HEK293 (cell line): ENCODE measurements around the gene DHX9.

Source experiments
- CTCF ChIA-PET: fragments of 350-600 bp; formaldehyde crosslinking; extraction: SDS; loops from one replicate; lab custom pipeline; 2021; ENCODE audit warnings: antibody characterized with exemption; lab: Yijun Ruan, JAX
- POLR2A ChIA-PET: fragments of 300-600 bp; formaldehyde crosslinking; extraction: SDS; loops from one replicate; lab custom pipeline; 2020; ENCODE audit warnings: antibody characterized with exemption, inconsistent platforms; lab: Yijun Ruan, JAX
- H3K27ac ChIP-seq: fragments of 200-500 bp; sonication (Bioruptor generic); 2 replicates; pipeline ENCODE4 v1.5.1; 2014; ENCODE audit warnings: low read depth, low read length, control low read depth, inconsistent platforms; ENCODE audit errors: extremely low read depth
- H3K36me3 ChIP-seq, 2 experiments: fragments of 200-500 bp in 1 of 2; sonication (Bioruptor generic) in 1 of 2; 1 replicate in 1 of 2; 2 replicates in 1 of 2; pipeline ENCODE4 v1.5.1; 2014 to 2017; ENCODE audit warnings: inconsistent platforms in 2 of 2, low read length in 2 of 2; ENCODE audit not compliant: control insufficient read depth in 2 of 2, insufficient read depth in 1 of 2
- H3K4me1 ChIP-seq: fragments of 200-500 bp; sonication (Bioruptor generic); 2 replicates; pipeline ENCODE4 v1.5.1; 2014; ENCODE audit warnings: mild to moderate bottlenecking, low read length, inconsistent platforms; ENCODE audit not compliant: control insufficient read depth, insufficient read depth
- H3K4me3 ChIP-seq: 2 replicates; pipeline ENCODE4 v1.5.1; 2011; ENCODE audit warnings: low read depth, mild to moderate bottlenecking, control low read depth, low read length, moderate library complexity
- H3K9me3 ChIP-seq: fragments of 200-500 bp; sonication (Bioruptor generic); 2 replicates; pipeline ENCODE4 v1.5.1; 2014; ENCODE audit warnings: low read depth, low read length, inconsistent platforms; ENCODE audit not compliant: control insufficient read depth, insufficient read depth
- FEZF1 ChIP-seq: fragments of 450-650 bp; formaldehyde crosslinking; IDR thresholded peaks from 2 replicates; pipeline ENCODE4 v1.5.1; 2016; ENCODE audit warnings: missing biosample characterization, missing genetic modification characterization
- IKZF3 ChIP-seq: fragments of 450-650 bp; IDR thresholded peaks from 2 replicates; pipeline ENCODE4 v1.5.0; 2018; ENCODE audit warnings: missing biosample characterization, mild to moderate bottlenecking, missing genetic modification characterization, moderate library complexity
- KLF1 ChIP-seq: fragments of 450-650 bp; formaldehyde crosslinking; IDR thresholded peaks from 2 replicates; pipeline ENCODE4 v1.5.1; 2016; ENCODE audit warnings: missing biosample characterization, missing genetic modification characterization
- RBAK ChIP-seq: fragments of 450-650 bp; formaldehyde crosslinking; IDR thresholded peaks from 2 replicates; pipeline ENCODE4 v1.5.1; 2016; ENCODE audit warnings: missing biosample characterization, missing genetic modification characterization
- REPIN1 ChIP-seq: fragments of 450-650 bp; formaldehyde crosslinking; IDR thresholded peaks from 2 replicates; pipeline ENCODE4 v1.5.1; 2017; ENCODE audit warnings: missing biosample characterization, missing genetic modification characterization, low read depth
- SP3 ChIP-seq: fragments of 450-650 bp; formaldehyde crosslinking; IDR thresholded peaks from 2 replicates; pipeline ENCODE4 v1.5.1; 2016; ENCODE audit warnings: missing biosample characterization, missing genetic modification characterization
- SP7 ChIP-seq: fragments of 450-650 bp; formaldehyde crosslinking; IDR thresholded peaks from 2 replicates; pipeline ENCODE4 v1.5.1; 2016; ENCODE audit warnings: missing biosample characterization, missing genetic modification characterization
- ZNF133 ChIP-seq: fragments of 450-650 bp; formaldehyde crosslinking; IDR thresholded peaks from 2 replicates; pipeline ENCODE4 v1.5.1; 2016; ENCODE audit warnings: missing biosample characterization, missing genetic modification characterization
- ZNF311 ChIP-seq: fragments of 450-650 bp; formaldehyde crosslinking; IDR thresholded peaks from 2 replicates; pipeline ENCODE4 v1.5.1; 2017; ENCODE audit warnings: missing biosample characterization, missing genetic modification characterization, borderline replicate concordance
- ZNF366 ChIP-seq: fragments of 450-650 bp; formaldehyde crosslinking; conservative IDR thresholded peaks from 2 replicates; pipeline ENCODE4 v1.5.1; 2016; ENCODE audit warnings: missing biosample characterization, missing genetic modification characterization
- ZNF404 ChIP-seq: fragments of 450-650 bp; formaldehyde crosslinking; IDR thresholded peaks from 2 replicates; pipeline ENCODE4 v1.5.1; 2017; ENCODE audit warnings: missing biosample characterization, missing genetic modification characterization
- ZNF510 ChIP-seq: fragments of 450-650 bp; formaldehyde crosslinking; IDR thresholded peaks from 2 replicates; pipeline ENCODE4 v1.5.1; 2018; ENCODE audit warnings: mild to moderate bottlenecking, missing genetic modification characterization, missing biosample characterization; ENCODE audit not compliant: insufficient replicate concordance
- ZNF530 ChIP-seq: fragments of 450-650 bp; formaldehyde crosslinking; IDR thresholded peaks from 2 replicates; pipeline ENCODE4 v1.5.1; 2016; ENCODE audit warnings: low read depth, missing biosample characterization, missing genetic modification characterization
- ZNF621 ChIP-seq: fragments of 450-650 bp; formaldehyde crosslinking; IDR thresholded peaks from 2 replicates; pipeline ENCODE4 v1.5.1; 2017; ENCODE audit warnings: missing biosample characterization, missing genetic modification characterization
- ZNF658 ChIP-seq: fragments of 450-650 bp; formaldehyde crosslinking; IDR thresholded peaks from 2 replicates; pipeline ENCODE4; 2016; ENCODE audit warnings: missing biosample characterization, missing genetic modification characterization
- ZNF707 ChIP-seq: fragments of 450-650 bp; formaldehyde crosslinking; IDR thresholded peaks from 2 replicates; pipeline ENCODE4 v1.5.1; 2016; ENCODE audit warnings: missing biosample characterization, missing genetic modification characterization
- ZNF747 ChIP-seq: fragments of 450-650 bp; formaldehyde crosslinking; IDR thresholded peaks from 2 replicates; pipeline ENCODE4 v1.5.1; 2016; ENCODE audit warnings: missing biosample characterization, missing genetic modification characterization
- ZNF792 ChIP-seq: fragments of 450-650 bp; formaldehyde crosslinking; IDR thresholded peaks from 2 replicates; pipeline ENCODE4 v1.5.1; 2016; ENCODE audit warnings: missing biosample characterization, missing genetic modification characterization
- TF ChIP-seq, protein P1 (sequence below): fragments of 450-650 bp; formaldehyde crosslinking; IDR thresholded peaks from 2 replicates; pipeline ENCODE4 v1.5.1; 2016; ENCODE audit warnings: missing biosample characterization, missing genetic modification characterization
- TF ChIP-seq, protein P2 (sequence below): fragments of 450-650 bp; IDR thresholded peaks from 2 replicates; pipeline ENCODE4 v1.5.1; 2018; ENCODE audit warnings: missing biosample characterization, mild to moderate bottlenecking, missing genetic modification characterization
- TF ChIP-seq, protein P3 (sequence below): fragments of 450-650 bp; formaldehyde crosslinking; IDR thresholded peaks from 2 replicates; pipeline ENCODE4 v1.5.1; 2016; ENCODE audit warnings: missing biosample characterization, missing genetic modification characterization
- TF ChIP-seq, protein P4 (sequence below): fragments of 450-650 bp; formaldehyde crosslinking; IDR thresholded peaks from 2 replicates; pipeline ENCODE4 v1.5.1; 2016; ENCODE audit warnings: missing biosample characterization, missing genetic modification characterization
- TF ChIP-seq, protein P5 (sequence below): fragments of 450-650 bp; formaldehyde crosslinking; IDR thresholded peaks from 2 replicates; pipeline ENCODE4 v1.5.1; 2017; ENCODE audit warnings: missing biosample characterization, mild to moderate bottlenecking, missing genetic modification characterization, moderate library complexity

DHX9 gene

DNA sequence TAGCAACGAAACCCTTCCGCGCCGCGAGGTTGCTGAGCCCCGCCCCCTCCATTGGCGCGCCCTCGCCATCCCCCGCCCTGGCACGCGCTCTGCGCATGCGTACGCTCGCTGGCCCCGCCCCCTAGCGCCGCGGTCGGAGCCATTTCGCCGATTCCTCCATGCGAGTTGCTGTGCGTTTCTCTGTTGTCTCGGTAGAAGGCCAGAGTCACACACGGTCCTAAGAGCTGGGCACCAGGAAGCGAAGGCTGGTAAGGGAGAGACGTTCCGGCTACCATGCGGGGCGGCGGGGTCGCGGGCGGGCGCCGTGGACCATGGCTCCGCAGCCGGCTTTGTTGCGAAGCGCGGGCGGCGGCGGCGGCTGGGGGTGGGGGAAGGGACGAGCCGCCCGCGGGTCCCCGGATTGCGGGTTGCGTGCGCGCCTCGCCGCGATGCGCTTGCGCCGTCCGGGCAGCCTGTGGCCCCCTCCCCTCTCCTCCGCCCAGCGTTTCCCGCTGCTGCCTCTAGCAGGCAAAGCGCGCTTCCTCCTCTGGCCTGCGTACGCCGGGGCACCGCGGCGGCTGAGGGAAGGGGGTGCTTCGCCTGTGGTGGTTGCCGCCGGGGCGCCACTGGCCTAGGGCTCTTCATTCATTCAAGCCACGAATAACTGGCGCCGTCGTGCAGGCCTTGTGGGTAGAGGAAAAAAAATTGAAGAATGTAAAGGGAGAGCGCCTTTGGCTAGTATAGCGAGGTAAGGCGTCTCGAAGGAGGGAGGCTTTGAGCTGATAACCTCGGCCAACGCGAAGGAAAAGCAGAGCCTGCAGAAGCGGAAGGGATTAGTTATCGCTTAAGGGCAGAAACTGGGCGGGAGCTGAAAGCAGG is at the start of gene DHX9:
Gene DHX9, plus strand, starts transcription at position 139 of the 858 bp plus-strand sequence. CDS start 3,220 bp downstream, outside the sequence.
- peaks cover 22 to 32% of the 10 kb centered on the region in 2 experiments for H3K36me3 ChIP-seq
- H3K4me1 ChIP-seq, result no peaks in the 10 kb centered on the region; the same call in none of the 2 replicates
- CTCF ChIA-PET, result interaction anchor here (0.6 to 1.3 kb wide), 4 partner anchors 104 to 1163 kb away, joined by 3 to 4 read pairs (median 4); no protein-coding TSS in a partner anchor
- POLR2A ChIA-PET, result interaction anchor here (0.6 to 1.0 kb wide), 2 partner anchors 37 to 43 kb away, joined by 3 to 4 read pairs; no protein-coding TSS in a partner anchor
- peak within 1 kb of the TSS; percentile 95 for H3K27ac ChIP-seq
- H3K4me3 ChIP-seq, result peak within 1 kb of the TSS; percentile 90
- no peaks in the 10 kb centered on the region for H3K9me3 ChIP-seq
- TF ChIP-seq ZNF792 (tag by site-specific recombination) (no peak), SP7 (tag by site-specific recombination) (no peak; the same call in none of the 2 replicates), IKZF3 (tag by site-specific recombination) (0 out of 2 replicates have a peak, but pooled peaks have one; percentile 36), ZNF707 (tag by site-specific recombination) (no peak), ZNF404 (no peak), ZNF621 (tag by site-specific recombination) (no peak), REPIN1 (tag by site-specific recombination) (no peak), SP3 (tag by site-specific recombination) (peak; percentile 71), ZNF530 (no peak), ZNF366 (tag by site-specific recombination) (peak; percentile 60; the same call in 1 of the 2 replicates), ZNF658 (tag by site-specific recombination) (no peak), ZNF747 (tag by site-specific recombination) (no peak), FEZF1 (tag by site-specific recombination) (0 out of 2 replicates have a peak, but pooled peaks have one; percentile 30), ZNF133 (tag by site-specific recombination) (no peak), ZNF311 (tag by site-specific recombination) (no peak), RBAK (tag by site-specific recombination) (no peak), KLF1 (no peak), ZNF510 (tag by site-specific recombination) (no peak)
- TF ChIP-seq, protein P1, sequence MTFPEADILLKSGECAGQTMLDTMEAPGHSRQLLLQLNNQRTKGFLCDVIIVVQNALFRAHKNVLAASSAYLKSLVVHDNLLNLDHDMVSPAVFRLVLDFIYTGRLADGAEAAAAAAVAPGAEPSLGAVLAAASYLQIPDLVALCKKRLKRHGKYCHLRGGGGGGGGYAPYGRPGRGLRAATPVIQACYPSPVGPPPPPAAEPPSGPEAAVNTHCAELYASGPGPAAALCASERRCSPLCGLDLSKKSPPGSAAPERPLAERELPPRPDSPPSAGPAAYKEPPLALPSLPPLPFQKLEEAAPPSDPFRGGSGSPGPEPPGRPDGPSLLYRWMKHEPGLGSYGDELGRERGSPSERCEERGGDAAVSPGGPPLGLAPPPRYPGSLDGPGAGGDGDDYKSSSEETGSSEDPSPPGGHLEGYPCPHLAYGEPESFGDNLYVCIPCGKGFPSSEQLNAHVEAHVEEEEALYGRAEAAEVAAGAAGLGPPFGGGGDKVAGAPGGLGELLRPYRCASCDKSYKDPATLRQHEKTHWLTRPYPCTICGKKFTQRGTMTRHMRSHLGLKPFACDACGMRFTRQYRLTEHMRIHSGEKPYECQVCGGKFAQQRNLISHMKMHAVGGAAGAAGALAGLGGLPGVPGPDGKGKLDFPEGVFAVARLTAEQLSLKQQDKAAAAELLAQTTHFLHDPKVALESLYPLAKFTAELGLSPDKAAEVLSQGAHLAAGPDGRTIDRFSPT (tag by site-specific recombination), result peak; percentile 48; the same call in 1 of the 2 replicates
- TF ChIP-seq, protein P2, sequence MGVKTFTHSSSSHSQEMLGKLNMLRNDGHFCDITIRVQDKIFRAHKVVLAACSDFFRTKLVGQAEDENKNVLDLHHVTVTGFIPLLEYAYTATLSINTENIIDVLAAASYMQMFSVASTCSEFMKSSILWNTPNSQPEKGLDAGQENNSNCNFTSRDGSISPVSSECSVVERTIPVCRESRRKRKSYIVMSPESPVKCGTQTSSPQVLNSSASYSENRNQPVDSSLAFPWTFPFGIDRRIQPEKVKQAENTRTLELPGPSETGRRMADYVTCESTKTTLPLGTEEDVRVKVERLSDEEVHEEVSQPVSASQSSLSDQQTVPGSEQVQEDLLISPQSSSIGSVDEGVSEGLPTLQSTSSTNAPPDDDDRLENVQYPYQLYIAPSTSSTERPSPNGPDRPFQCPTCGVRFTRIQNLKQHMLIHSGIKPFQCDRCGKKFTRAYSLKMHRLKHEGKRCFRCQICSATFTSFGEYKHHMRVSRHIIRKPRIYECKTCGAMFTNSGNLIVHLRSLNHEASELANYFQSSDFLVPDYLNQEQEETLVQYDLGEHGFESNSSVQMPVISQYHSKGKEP (tag by site-specific recombination), result peak; percentile 51; the same call in 1 of the 2 replicates
- TF ChIP-seq, protein P3, sequence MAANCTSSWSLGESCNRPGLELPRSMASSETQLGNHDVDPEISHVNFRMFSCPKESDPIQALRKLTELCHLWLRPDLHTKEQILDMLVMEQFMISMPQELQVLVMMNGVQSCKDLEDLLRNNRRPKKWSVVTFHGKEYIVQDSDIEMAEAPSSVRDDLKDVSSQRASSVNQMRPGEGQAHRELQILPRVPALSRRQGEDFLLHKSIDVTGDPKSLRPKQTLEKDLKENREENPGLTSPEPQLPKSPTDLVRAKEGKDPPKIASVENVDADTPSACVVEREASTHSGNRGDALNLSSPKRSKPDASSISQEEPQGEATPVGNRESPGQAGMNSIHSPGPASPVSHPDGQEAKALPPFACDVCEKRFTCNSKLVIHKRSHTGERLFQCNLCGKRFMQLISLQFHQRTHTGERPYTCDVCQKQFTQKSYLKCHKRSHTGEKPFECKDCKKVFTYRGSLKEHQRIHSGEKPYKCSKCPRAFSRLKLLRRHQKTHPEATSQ, result no peak
- TF ChIP-seq, protein P4, sequence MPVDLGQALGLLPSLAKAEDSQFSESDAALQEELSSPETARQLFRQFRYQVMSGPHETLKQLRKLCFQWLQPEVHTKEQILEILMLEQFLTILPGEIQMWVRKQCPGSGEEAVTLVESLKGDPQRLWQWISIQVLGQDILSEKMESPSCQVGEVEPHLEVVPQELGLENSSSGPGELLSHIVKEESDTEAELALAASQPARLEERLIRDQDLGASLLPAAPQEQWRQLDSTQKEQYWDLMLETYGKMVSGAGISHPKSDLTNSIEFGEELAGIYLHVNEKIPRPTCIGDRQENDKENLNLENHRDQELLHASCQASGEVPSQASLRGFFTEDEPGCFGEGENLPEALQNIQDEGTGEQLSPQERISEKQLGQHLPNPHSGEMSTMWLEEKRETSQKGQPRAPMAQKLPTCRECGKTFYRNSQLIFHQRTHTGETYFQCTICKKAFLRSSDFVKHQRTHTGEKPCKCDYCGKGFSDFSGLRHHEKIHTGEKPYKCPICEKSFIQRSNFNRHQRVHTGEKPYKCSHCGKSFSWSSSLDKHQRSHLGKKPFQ (tag by site-specific recombination), result no peak
- TF ChIP-seq, protein P5, sequence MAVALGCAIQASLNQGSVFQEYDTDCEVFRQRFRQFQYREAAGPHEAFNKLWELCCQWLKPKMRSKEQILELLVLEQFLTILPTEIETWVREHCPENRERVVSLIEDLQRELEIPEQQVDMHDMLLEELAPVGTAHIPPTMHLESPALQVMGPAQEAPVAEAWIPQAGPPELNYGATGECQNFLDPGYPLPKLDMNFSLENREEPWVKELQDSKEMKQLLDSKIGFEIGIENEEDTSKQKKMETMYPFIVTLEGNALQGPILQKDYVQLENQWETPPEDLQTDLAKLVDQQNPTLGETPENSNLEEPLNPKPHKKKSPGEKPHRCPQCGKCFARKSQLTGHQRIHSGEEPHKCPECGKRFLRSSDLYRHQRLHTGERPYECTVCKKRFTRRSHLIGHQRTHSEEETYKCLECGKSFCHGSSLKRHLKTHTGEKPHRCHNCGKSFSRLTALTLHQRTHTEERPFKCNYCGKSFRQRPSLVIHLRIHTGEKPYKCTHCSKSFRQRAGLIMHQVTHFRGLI (tag by site-specific recombination), result 0 out of 2 replicates have a peak, but pooled peaks have one; percentile 11
